Measurements from ENCODE around the gene XYLB.
"Not testable (repeated sequence)": the region's sequence is repeated elsewhere in the genome, so short reads cannot be mapped to it uniquely, and the experiment has no call there.

XYLB gene

GRCh38 chr3:38396239-38396638 is 49.7 kb downstream of the XYLB start:
- DNase-seq (ENCODE audit: low spot score): no peak

DNA sequence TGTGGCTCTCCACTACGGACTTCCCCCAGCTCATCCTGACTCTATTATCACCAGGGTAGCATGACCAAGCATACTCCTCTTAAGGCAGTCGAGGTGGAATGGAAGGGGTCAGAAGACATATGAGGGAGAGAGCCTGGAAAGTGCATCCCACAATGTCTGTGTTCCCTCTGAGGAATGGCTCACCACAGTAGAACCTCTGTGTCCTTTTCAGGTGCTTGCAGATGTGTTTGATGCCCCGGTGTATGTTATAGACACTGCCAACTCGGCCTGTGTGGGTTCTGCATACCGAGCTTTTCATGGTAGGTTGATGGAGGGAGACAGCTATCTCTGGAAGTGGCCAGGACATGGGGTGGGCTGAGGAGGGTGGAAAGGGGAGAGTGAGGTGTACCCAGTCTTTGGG is 50.3 kb downstream of the XYLB start:
- DNase-seq (ENCODE audit: low spot score): no peak

GRCh38 chr3:38397320-38397719 is 50.7 kb downstream of the XYLB start:
- no peak for DNase-seq (ENCODE audit: low spot score)

- DNase-seq (ENCODE audit: low spot score): no peak
Observed at GRCh38 chr3:38401246-38401962, 54.8 kb downstream of the XYLB start.

GRCh38 chr3:38404286-38404685 is 57.7 kb downstream of the XYLB start:
- DNase-seq (ENCODE audit: low spot score): no peak

DNA sequence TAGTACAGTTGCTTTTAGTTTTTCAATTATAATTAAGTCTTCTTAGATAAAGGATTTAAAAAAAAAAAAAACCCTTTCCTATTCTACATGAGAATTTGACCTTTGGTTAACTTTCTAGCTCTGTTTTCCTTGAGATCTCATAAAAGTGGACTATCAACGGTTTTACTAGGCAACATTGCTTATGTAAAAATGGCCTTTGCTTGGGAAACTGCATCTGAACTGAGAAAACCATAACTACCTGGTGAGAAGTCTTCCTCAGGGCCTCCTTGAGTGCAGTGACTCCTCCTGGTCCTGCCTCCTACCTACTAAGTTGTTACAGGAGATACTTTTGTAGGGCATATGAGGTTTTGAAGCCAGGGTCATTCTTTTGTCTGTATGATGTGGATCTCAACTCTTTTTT is 65.0 kb downstream of the XYLB start:
- no peak for DNase-seq (ENCODE audit: low spot score)

DNA sequence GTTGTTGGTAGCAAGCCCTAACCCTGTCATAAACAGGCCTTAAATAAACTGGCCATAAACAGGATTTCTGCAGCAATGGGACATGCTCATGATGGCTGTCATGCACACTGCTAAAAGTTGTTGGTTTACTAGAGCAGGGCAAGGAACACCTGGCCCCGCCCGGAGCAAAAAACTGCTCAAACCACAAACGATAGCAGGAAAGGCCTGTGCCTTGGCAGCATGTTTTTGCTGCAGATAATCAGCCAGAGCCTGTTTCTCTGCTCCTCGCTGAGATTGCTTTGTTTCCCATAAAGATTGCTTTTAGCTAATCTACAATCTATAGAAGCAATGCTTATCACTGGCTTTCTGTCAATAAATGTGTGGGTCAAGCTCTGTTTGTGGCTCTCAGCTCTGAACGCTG is 74.2 kb downstream of the XYLB start:
- DNase-seq (ENCODE audit: low spot score): not testable (repeated sequence)

GRCh38 chr3:38421679-38422336 is 75.2 kb downstream of the XYLB start:
- no peak for DNase-seq (ENCODE audit: low spot score)

DNA sequence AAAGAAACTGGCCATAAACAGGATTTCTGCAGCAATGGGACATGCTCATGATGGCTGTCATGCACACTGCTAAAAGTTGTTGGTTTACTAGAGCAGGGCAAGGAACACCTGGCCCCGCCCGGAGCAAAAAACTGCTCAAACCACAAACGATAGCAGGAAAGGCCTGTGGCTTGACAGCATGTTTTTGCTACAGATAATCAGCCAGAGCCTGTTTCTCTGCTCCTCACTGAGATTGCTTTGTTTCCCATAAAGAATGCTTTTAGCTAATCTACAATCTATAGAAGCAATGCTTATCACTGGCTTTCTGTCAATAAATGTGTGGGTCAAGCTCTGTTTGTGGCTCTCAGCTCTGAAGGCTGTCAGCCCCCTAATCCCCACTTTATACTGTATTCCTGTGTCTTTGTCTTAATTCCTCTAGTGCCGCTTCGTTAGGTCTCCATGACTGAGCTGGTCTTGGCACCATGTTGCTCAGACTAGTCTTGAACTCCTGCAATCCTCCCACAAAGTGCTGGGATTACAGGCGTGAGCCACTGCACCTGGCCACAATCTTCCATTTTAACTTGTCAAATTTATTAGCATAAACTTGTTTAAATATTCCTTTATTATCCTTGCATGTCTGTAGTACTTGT is 80.3 kb downstream of the XYLB start:
- not testable (repeated sequence) for DNase-seq (ENCODE audit: low spot score)

DNA sequence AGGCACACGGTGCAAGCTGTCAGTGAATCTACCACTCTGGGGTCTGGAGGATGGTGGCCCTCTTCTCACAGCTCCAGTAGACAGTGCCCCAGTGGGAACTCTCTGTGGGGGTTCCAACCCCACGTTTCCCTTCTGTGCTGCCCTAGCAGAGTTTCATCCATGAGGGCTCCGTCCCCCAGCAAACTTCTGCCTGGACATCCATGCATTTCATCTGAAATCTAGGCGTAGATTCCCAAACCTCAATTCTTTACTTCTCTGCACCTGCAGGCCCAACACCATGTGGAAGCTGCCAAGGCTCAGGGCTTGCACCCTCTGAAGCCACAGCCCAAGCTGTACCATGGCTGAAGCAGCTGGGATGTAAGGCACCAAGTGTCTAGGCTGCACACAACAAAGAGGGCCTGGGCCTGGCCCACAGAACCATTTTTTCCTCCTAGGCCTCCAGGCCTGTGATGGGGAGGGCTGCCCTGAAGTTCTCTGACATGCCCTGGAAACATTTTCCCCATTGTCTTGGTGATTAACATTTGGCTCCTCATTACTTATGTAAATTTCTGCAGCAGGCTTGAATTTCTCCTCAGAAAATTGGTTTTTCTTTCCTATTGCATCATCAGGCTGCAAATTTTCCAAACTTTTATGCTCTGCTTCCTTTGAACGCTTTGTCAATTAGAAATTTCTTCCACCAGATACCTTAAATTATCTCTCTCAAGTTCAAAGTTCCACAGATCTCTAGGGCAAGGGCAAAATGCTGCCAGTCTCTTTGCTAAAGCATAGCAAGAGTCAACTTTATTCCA is 86.5 kb downstream of the XYLB start:
- DNase-seq (ENCODE audit: low spot score): not testable (repeated sequence)

- DNase-seq (ENCODE audit: low spot score): not testable (repeated sequence)
Observed at GRCh38 chr3:38433661-38434060, 87.1 kb downstream of the XYLB start.

- DNase-seq (ENCODE audit: low spot score): not testable (repeated sequence)
Observed at GRCh38 chr3:38438436-38439069, 92.0 kb downstream of the XYLB start.

GRCh38 chr3:38443205-38443604 is 96.6 kb downstream of the XYLB start:
- not testable (repeated sequence) for DNase-seq (ENCODE audit: low spot score)

- DNase-seq (ENCODE audit: low spot score): no peak
Observed at GRCh38 chr3:38446085-38446686, 99.6 kb downstream of the XYLB start.

GRCh38 chr3:38446812-38447211 is 100.2 kb downstream of the XYLB start:
- DNase-seq (ENCODE audit: low spot score): no peak

DNA sequence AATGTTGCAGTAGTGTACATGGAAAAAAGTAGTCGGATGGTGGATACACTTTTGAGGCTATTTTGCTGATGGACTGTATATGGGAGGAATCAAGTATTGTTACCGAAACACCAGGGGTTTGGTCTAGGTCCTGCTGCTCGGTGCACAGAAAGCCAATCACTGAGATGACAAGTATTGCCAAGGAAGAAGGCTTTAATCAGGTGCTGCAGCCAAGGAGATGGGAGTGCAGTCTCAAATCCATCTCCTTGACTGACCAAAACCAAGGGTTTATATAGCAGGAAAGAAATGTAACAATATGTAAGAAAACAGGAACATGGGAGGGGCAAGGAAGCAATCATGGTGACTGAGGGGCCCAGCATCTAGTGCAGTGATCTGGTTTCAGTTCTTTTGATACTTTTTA is 104.3 kb downstream of the XYLB start:
- no peak for DNase-seq (ENCODE audit: low spot score)

DNA sequence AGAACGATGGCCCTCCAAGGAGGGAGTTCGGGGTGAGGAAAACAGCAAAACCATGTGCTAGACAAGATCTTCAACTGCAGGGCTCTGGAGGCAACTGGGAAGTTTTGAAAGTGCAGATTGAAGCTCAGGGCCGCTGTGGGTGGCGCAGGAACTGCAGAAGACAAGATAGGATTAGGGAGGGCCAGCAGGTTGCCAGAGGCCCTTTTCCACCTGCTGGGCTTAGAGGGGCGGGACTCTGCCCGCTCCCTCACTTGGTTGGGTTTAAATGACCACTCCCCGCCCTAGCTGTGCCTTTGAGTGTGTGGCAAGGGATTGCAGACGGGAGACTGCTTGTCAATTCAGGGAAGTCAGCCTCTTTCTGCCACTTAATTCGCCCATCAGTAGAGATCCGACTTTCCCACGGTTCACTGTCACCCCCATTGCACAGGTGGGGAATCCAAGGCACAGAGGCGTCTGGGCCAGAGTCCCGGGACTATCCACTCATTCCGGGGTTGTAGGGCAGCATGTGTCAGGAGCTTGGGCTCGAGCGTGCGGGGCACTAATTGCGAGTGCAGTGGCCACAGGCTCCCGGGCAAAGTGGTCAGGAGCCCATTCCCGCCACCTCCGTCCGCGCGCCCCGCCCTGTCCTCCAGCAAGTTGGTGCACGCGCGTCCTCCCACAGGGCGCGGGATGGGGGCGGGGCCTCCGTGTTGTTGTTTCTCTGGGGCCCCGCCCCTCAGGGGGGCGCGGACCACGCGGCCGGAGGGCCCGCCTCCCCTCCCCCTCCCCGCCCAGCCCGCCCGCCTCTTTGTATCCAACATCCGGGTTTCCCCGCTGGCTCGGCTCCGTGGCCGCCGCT is 106.7 kb downstream of the XYLB start, which contains the start of gene ACVR2B:
Gene ACVR2B, plus strand, starts transcription at position 816 of the 838 bp plus-strand sequence. CDS start 433 bp downstream, outside the sequence.
- peak; percentile 82 for DNase-seq (ENCODE audit: low spot score)

- no peak for DNase-seq (ENCODE audit: low spot score)
Observed at GRCh38 chr3:38453913-38454177, 107.3 kb downstream of the XYLB start.

DNA sequence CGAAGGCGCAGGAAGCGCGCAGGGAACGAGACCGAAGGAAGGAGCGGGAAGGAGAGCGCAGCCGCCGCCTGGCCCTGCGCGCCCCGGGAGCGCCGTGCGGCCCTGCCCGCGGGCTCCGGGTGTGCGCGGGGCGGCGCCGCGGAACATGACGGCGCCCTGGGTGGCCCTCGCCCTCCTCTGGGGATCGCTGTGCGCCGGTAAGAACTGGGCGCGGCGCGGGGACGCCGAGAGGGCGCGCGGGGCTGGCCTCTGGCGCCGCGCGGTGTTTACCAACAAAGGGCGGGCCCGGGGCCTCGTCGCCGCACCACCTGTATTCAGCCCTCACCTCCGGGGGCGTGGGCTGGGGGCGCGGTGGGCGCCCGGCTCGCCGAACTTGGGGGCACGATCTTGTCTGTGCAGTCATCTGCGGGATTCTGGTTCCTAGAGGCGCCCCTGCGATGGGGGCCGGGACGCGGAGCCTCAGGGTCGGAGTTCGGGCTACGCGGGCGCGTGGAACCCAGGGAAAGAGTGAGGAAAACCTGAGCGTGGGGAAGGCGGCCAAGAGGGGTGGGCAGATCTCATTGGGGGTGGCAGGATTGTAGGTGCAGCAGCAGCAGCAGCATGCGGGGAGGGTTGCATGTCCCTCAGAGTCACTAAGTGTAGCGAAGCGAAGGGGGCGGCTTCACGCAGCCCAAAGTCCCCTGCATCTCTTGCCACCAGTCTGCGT is 107.7 kb downstream of the XYLB start:
- peak; percentile 51 for DNase-seq (ENCODE audit: low spot score)

All from SW480 (cell line).